ENCODE data around the gene HIGD1A.

DNA sequence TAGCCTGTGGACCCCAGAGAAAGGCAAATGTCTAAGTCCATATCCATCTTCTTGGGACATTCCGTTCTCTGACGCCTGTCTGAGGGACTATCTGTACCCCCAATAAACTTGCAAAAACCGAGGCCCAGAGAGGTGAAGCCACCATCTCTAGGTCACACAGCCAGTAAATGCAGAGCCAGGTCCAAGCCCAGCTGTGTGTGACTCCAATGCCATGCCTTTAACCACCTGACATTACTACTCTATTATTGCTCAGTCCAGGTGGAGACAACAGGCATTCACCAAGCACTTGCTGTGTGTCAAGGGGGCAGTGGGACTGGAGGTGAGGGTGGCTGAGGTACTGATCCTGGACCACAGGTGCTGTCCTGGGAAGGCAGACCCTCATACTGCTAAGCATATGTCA is 46.0 kb upstream of the HIGD1A start:
- no peak for TF ChIP-seq EZH2phosphoT487 (IDR thresholded peaks at IDR 0.05; ENCODE audit: unreplicated experiment)
- TF ChIP-seq, protein P1, sequence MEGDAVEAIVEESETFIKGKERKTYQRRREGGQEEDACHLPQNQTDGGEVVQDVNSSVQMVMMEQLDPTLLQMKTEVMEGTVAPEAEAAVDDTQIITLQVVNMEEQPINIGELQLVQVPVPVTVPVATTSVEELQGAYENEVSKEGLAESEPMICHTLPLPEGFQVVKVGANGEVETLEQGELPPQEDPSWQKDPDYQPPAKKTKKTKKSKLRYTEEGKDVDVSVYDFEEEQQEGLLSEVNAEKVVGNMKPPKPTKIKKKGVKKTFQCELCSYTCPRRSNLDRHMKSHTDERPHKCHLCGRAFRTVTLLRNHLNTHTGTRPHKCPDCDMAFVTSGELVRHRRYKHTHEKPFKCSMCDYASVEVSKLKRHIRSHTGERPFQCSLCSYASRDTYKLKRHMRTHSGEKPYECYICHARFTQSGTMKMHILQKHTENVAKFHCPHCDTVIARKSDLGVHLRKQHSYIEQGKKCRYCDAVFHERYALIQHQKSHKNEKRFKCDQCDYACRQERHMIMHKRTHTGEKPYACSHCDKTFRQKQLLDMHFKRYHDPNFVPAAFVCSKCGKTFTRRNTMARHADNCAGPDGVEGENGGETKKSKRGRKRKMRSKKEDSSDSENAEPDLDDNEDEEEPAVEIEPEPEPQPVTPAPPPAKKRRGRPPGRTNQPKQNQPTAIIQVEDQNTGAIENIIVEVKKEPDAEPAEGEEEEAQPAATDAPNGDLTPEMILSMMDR (conservative IDR thresholded peaks at IDR 0.05; ENCODE audit: low read depth in 2 of 2) = no peak
- TF ChIP-seq, protein P2, sequence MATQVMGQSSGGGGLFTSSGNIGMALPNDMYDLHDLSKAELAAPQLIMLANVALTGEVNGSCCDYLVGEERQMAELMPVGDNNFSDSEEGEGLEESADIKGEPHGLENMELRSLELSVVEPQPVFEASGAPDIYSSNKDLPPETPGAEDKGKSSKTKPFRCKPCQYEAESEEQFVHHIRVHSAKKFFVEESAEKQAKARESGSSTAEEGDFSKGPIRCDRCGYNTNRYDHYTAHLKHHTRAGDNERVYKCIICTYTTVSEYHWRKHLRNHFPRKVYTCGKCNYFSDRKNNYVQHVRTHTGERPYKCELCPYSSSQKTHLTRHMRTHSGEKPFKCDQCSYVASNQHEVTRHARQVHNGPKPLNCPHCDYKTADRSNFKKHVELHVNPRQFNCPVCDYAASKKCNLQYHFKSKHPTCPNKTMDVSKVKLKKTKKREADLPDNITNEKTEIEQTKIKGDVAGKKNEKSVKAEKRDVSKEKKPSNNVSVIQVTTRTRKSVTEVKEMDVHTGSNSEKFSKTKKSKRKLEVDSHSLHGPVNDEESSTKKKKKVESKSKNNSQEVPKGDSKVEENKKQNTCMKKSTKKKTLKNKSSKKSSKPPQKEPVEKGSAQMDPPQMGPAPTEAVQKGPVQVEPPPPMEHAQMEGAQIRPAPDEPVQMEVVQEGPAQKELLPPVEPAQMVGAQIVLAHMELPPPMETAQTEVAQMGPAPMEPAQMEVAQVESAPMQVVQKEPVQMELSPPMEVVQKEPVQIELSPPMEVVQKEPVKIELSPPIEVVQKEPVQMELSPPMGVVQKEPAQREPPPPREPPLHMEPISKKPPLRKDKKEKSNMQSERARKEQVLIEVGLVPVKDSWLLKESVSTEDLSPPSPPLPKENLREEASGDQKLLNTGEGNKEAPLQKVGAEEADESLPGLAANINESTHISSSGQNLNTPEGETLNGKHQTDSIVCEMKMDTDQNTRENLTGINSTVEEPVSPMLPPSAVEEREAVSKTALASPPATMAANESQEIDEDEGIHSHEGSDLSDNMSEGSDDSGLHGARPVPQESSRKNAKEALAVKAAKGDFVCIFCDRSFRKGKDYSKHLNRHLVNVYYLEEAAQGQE (IDR thresholded peaks at IDR 0.05; ENCODE audit: unreplicated experiment) = no peak
- no peak for TF ChIP-seq JUNB (IDR thresholded peaks at IDR 0.05; ENCODE audit: unreplicated experiment)
- TF ChIP-seq EZH2 (IDR thresholded peaks at IDR 0.05; ENCODE audit: low read depth, unreplicated experiment) = no peak
- no peak for TF ChIP-seq CREB1 (CRISPR knock-in tag; IDR thresholded peaks at IDR 0.05; ENCODE audit: low read depth)
